ENCODE data around the gene IL36A.

The IL36A gene

DNA sequence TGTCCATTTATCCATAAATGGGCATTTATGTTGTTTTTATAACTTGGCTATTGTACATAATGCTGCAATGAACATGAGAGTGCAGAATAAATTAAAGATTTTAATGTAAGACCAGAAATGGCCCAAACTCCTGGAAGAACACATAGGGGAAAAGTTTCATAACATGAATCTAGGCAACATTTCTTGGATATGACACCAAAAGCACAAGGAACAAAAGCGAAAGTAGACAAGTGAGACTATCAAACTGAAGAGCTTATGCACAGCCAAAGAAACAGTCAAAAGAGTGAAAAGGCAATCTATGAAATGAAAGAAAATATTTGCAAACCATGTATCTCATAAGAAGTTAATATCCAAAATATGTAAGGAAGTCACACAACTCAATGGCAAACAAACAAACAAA, 5.8 kb downstream of the IL36A start:
- Histone ChIP-seq H3K4me3 (ENCODE audit: low read length) (no peak overlapping the region), H3K9ac (ENCODE audit: low read length) (no peak overlapping the region), H3K27ac (ENCODE audit: low read depth, low read length) (no peak overlapping the region), H3K36me3 (ENCODE audit: control insufficient read depth, insufficient read depth, low read length) (no peaks in the 10 kb centered on the region), H3K4me1 (ENCODE audit: control insufficient read depth, insufficient read depth, low read length) (no peaks in the 10 kb centered on the region), H3K27me3 (ENCODE audit: control insufficient read depth, insufficient read depth, low read length) (no peaks in the 10 kb centered on the region)

- Histone ChIP-seq H3K4me1 (ENCODE audit: control insufficient read depth, insufficient read depth, low read length) (no peaks in the 10 kb centered on the region), H3K27ac (ENCODE audit: low read depth, low read length) (no peak overlapping the region), H3K27me3 (ENCODE audit: control insufficient read depth, insufficient read depth, low read length) (no peaks in the 10 kb centered on the region)
Observed at GRCh38 chr2:113012436-113013335, 7.4 kb downstream of the IL36A start.

GRCh38 chr2:113013336-113013661, 8.0 kb downstream of the IL36A start:
- Histone ChIP-seq H3K27me3 (ENCODE audit: control insufficient read depth, insufficient read depth, low read length) (no peaks in the 10 kb centered on the region), H3K9ac (ENCODE audit: low read length) (no peak overlapping the region), H3K4me3 (ENCODE audit: low read length) (no peak overlapping the region), H3K27ac (ENCODE audit: low read depth, low read length) (no peak overlapping the region), H3K4me1 (ENCODE audit: control insufficient read depth, insufficient read depth, low read length) (no peaks in the 10 kb centered on the region), H3K36me3 (ENCODE audit: control insufficient read depth, insufficient read depth, low read length) (no peaks in the 10 kb centered on the region)

More at GRCh38 chr2:113012436-113013335, 7.4 kb downstream of the IL36A start:
- Histone ChIP-seq H3K9ac (ENCODE audit: low read length) (no peak overlapping the region), H3K36me3 (ENCODE audit: control insufficient read depth, insufficient read depth, low read length) (no peaks in the 10 kb centered on the region), H3K4me3 (ENCODE audit: low read length) (no peak overlapping the region)

- H3K27me3 ChIP-seq (ENCODE audit: control insufficient read depth, insufficient read depth, low read length): no peaks in the 10 kb centered on the region
- H3K27ac ChIP-seq (ENCODE audit: low read depth, low read length): no peak overlapping the region
- no peaks in the 10 kb centered on the region for H3K4me1 ChIP-seq (ENCODE audit: control insufficient read depth, insufficient read depth, low read length)
- H3K9ac ChIP-seq (ENCODE audit: low read length): no peak overlapping the region
- H3K36me3 ChIP-seq (ENCODE audit: control insufficient read depth, insufficient read depth, low read length): no peaks in the 10 kb centered on the region
- H3K4me3 ChIP-seq (ENCODE audit: low read length): no peak overlapping the region
Observed at GRCh38 chr2:113014067-113014466, 8.8 kb downstream of the IL36A start.

DNA sequence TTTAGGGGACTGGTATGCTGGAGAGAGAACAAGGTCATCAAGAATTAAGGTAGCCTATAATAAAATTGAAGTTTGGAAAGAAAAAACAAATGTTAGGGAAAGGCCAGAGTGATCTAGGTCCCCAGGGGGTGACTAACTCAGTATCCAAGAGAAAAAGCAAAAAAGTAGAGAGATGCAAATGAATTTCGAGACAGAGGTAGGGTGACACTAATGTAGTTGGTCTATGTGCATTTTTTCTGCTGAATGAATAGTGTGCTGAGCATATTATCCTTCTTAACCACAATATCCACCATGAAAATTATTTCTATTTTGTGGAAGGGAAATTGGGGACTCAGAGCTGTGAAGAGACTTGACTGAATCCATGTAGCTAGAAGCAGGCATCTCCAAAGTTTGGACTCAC, 9.8 kb downstream of the IL36A start:
- no peaks in the 10 kb centered on the region for H3K27me3 ChIP-seq (ENCODE audit: control insufficient read depth, insufficient read depth, low read length)
- no peaks in the 10 kb centered on the region for H3K36me3 ChIP-seq (ENCODE audit: control insufficient read depth, insufficient read depth, low read length)
- no peak overlapping the region for H3K9ac ChIP-seq (ENCODE audit: low read length)
- no peak overlapping the region for H3K4me3 ChIP-seq (ENCODE audit: low read length)
- H3K4me1 ChIP-seq (ENCODE audit: control insufficient read depth, insufficient read depth, low read length): no peaks in the 10 kb centered on the region
- no peak overlapping the region for H3K27ac ChIP-seq (ENCODE audit: low read depth, low read length)

DNA sequence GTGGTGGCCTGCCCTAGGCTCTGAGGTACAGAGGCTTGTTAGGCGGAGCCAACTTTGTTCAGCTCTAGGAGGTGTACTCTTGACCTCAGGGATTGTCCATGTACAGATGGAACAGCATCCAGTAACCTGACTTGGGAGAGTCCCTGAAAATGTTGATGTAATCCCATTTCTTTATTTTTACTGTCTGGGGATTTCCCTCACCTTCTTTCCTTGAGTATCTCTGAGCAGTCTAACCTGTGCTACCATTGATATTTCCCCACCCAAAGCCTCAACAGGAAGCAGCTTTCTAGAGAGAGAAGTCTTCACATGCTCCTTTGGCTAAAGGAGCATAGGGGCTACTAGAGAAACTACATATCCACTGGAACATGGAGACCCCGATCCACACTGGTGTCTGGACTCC, 10.4 kb downstream of the IL36A start:
- H3K36me3 ChIP-seq (ENCODE audit: control insufficient read depth, insufficient read depth, low read length): no peaks in the 10 kb centered on the region
- no peaks in the 10 kb centered on the region for H3K4me1 ChIP-seq (ENCODE audit: control insufficient read depth, insufficient read depth, low read length)
- no peak overlapping the region for H3K4me3 ChIP-seq (ENCODE audit: low read length)
- no peaks in the 10 kb centered on the region for H3K27me3 ChIP-seq (ENCODE audit: control insufficient read depth, insufficient read depth, low read length)
- H3K9ac ChIP-seq (ENCODE audit: low read length): no peak overlapping the region
- H3K27ac ChIP-seq (ENCODE audit: low read depth, low read length): no peak overlapping the region

- no peak overlapping the region for H3K27ac ChIP-seq (ENCODE audit: low read depth, low read length)
- H3K4me3 ChIP-seq (ENCODE audit: low read length): no peak overlapping the region
- H3K36me3 ChIP-seq (ENCODE audit: control insufficient read depth, insufficient read depth, low read length): no peaks in the 10 kb centered on the region
- H3K4me1 ChIP-seq (ENCODE audit: control insufficient read depth, insufficient read depth, low read length): no peaks in the 10 kb centered on the region
- no peak overlapping the region for H3K9ac ChIP-seq (ENCODE audit: low read length)
- no peaks in the 10 kb centered on the region for H3K27me3 ChIP-seq (ENCODE audit: control insufficient read depth, insufficient read depth, low read length)
Observed at GRCh38 chr2:113018509-113018908, 13.2 kb downstream of the IL36A start.

- no peaks in the 10 kb centered on the region for H3K27me3 ChIP-seq (ENCODE audit: control insufficient read depth, insufficient read depth, low read length)
- H3K36me3 ChIP-seq (ENCODE audit: control insufficient read depth, insufficient read depth, low read length): no peaks in the 10 kb centered on the region
- H3K4me1 ChIP-seq (ENCODE audit: control insufficient read depth, insufficient read depth, low read length): no peaks in the 10 kb centered on the region
- no peak overlapping the region for H3K9ac ChIP-seq (ENCODE audit: low read length)
- no peak overlapping the region for H3K4me3 ChIP-seq (ENCODE audit: low read length)
- no peak overlapping the region for H3K27ac ChIP-seq (ENCODE audit: low read depth, low read length)
Observed at GRCh38 chr2:113021312-113021711, 16.1 kb downstream of the IL36A start.

DNA sequence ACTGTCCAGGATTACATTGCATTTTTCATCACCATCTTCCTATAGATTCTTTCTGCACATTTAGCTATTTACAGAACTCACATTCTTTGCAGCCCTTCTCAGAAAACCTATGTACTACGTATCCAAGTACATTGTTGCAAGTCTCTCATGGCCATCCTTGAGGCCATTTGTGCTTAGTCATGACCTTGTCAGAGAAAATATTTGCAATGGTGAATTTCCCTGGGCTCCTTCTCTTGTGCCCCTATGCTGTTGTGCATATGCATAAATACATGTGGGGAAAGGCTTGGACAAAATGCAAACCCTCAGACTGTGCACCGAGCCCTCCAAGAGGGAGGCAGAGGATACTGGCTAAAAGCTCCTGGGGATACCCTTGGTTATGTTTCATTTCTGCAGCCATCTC, 19.5 kb downstream of the IL36A start:
- Histone ChIP-seq H3K36me3 (ENCODE audit: control insufficient read depth, insufficient read depth, low read length) (no peaks in the 10 kb centered on the region), H3K4me3 (ENCODE audit: low read length) (no peak overlapping the region), H3K4me1 (ENCODE audit: control insufficient read depth, insufficient read depth, low read length) (no peaks in the 10 kb centered on the region), H3K27me3 (ENCODE audit: control insufficient read depth, insufficient read depth, low read length) (peaks cover 5% of the 10 kb centered on the region), H3K9ac (ENCODE audit: low read length) (no peak overlapping the region), H3K27ac (ENCODE audit: low read depth, low read length) (no peak overlapping the region)

DNA sequence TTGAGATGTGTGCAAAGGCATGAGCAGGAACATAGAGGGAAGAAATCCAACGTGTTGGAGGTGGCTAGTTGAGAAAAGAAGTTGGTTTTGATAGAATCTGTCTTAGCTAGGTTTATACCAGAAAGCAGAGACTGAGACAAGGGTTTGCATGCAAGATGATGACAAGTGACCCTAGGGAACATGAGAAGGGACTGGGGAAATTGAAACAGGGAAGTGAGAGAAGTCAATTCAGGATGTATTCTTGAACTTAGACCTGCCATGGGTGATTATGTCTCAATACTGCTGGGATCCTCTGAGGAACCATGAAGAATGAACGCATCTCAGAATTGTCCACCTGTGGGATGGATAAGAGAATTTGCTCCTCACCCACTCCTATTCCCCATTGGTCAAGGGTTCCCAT, 20.5 kb downstream of the IL36A start:
- H3K27ac ChIP-seq (ENCODE audit: low read depth, low read length): no peak overlapping the region

DNA sequence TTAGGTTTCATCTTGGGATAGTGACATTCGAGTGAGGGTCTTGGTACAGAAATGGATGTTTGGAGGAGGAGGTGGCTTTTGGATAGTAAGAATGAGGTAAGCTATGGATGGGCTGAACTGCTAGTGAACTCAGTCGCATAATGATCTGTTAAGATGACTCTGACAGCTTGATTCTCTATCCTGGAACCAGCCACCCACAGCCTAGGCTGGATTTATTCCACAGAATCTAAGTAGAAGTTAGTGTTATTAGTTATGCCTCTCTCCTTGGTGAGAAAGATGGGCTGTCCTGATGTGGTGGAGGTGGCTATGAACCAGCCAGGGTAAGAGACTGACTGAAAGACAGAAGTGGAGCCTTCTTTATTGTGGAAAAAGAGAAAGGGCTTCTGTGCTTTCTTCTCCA, 22.4 kb downstream of the IL36A start:
- Histone ChIP-seq H3K4me3 (ENCODE audit: low read length) (no peak overlapping the region), H3K27ac (ENCODE audit: low read depth, low read length) (no peak overlapping the region), H3K9ac (ENCODE audit: low read length) (no peak overlapping the region), H3K27me3 (ENCODE audit: control insufficient read depth, insufficient read depth, low read length) (peaks cover 5% of the 10 kb centered on the region), H3K36me3 (ENCODE audit: control insufficient read depth, insufficient read depth, low read length) (no peaks in the 10 kb centered on the region), H3K4me1 (ENCODE audit: control insufficient read depth, insufficient read depth, low read length) (no peaks in the 10 kb centered on the region)

More for the DNA sequence above, 20.5 kb downstream of the IL36A start:
- Histone ChIP-seq H3K9ac (ENCODE audit: low read length) (no peak overlapping the region), H3K36me3 (ENCODE audit: control insufficient read depth, insufficient read depth, low read length) (no peaks in the 10 kb centered on the region), H3K4me3 (ENCODE audit: low read length) (no peak overlapping the region), H3K27me3 (ENCODE audit: control insufficient read depth, insufficient read depth, low read length) (peaks cover 5% of the 10 kb centered on the region), H3K4me1 (ENCODE audit: control insufficient read depth, insufficient read depth, low read length) (no peaks in the 10 kb centered on the region)

- H3K27ac ChIP-seq (ENCODE audit: low read depth, low read length): no peak overlapping the region
- no peaks in the 10 kb centered on the region for H3K36me3 ChIP-seq (ENCODE audit: control insufficient read depth, insufficient read depth, low read length)
- no peak overlapping the region for H3K9ac ChIP-seq (ENCODE audit: low read length)
- peaks cover 5% of the 10 kb centered on the region for H3K27me3 ChIP-seq (ENCODE audit: control insufficient read depth, insufficient read depth, low read length)
- no peaks in the 10 kb centered on the region for H3K4me1 ChIP-seq (ENCODE audit: control insufficient read depth, insufficient read depth, low read length)
- H3K4me3 ChIP-seq (ENCODE audit: low read length): no peak overlapping the region
Observed at GRCh38 chr2:113028112-113028511, 22.9 kb downstream of the IL36A start.

- Histone ChIP-seq H3K9ac (ENCODE audit: low read length) (no peak overlapping the region), H3K4me3 (ENCODE audit: low read length) (no peak overlapping the region), H3K36me3 (ENCODE audit: control insufficient read depth, insufficient read depth, low read length) (no peaks in the 10 kb centered on the region), H3K27me3 (ENCODE audit: control insufficient read depth, insufficient read depth, low read length) (peaks cover 5% of the 10 kb centered on the region), H3K4me1 (ENCODE audit: control insufficient read depth, insufficient read depth, low read length) (no peaks in the 10 kb centered on the region), H3K27ac (ENCODE audit: low read depth, low read length) (no peak overlapping the region)
Observed at GRCh38 chr2:113032737-113033136, 27.5 kb downstream of the IL36A start.
